ENCODE measurements around the gene PINLYP. TPM values are rescaled to one million over a fixed set of nuclear protein-coding genes. Genes with fewer than 3 reads are reported as not detected.

The PINLYP gene
- total RNA-seq, 1 experiment from 2014 or later, result 11.9 TPM

GRCh38 chr19:43589277-43589676 is 13.7 kb downstream of the PINLYP start:
- H4K20me1 ChIP-seq (ENCODE audit: control insufficient read depth, insufficient read depth, insufficient read length), result no peaks in the 10 kb centered on the region
- no peak overlapping the region for H3K27ac ChIP-seq (ENCODE audit: insufficient read length, low read depth, low read length)
- Mint-ChIP-seq H3K27ac (no peak overlapping the region), H3K36me3 (ENCODE audit: insufficient read depth in 1 of 3, low read depth in 3 of 3) (peaks cover 17 to 52% (median 40%) of the 10 kb centered on the region in 3 experiments), H3K4me1 (peaks cover 3 to 5% of the 10 kb centered on the region in 2 experiments), H3K4me3 (no peak overlapping the region), H3K27me3 (ENCODE audit: low read depth) (no peaks in the 10 kb centered on the region), H3K9me3 (no peaks in the 10 kb centered on the region)
- no CpG with 5 or more reads among the region's 5 CpGs for WGBS (ENCODE audit: extremely low coverage, insufficient read length, low lambda C conversion rate)
- no peaks in the 10 kb centered on the region for H3K23me2 ChIP-seq (ENCODE audit: insufficient read length, low read depth, low read length, poor library complexity, severe bottlenecking)
- no peak overlapping the region for H3T11ph ChIP-seq (ENCODE audit: low read length)
- H2BK5ac ChIP-seq (ENCODE audit: insufficient read length, low read length), result no peak overlapping the region
- H3K56ac ChIP-seq (ENCODE audit: insufficient read length, low read depth, low read length), result no peak overlapping the region
- no peak overlapping the region for H3K9ac ChIP-seq (ENCODE audit: extremely low read depth, insufficient read length, low read length)
- H3K79me2 ChIP-seq (ENCODE audit: insufficient read depth, low read length), result no peaks in the 10 kb centered on the region
- H2AFZ ChIP-seq (ENCODE audit: low read length), result no peak overlapping the region
- H3K9me3 ChIP-seq (ENCODE audit: control insufficient read depth, low read depth, low read length), result no peaks in the 10 kb centered on the region
- no peak overlapping the region for H4K91ac ChIP-seq (ENCODE audit: insufficient read length, low read depth, low read length)
- H2BK15ac ChIP-seq (ENCODE audit: low read depth, low read length), result no peak overlapping the region
- DNase-seq, result no peak
- no peak overlapping the region for H3K23ac ChIP-seq (ENCODE audit: insufficient read length, low read depth, low read length)
- no peak overlapping the region for H3K18ac ChIP-seq (ENCODE audit: insufficient read length, low read depth, low read length)
- no peak overlapping the region for H2BK12ac ChIP-seq (ENCODE audit: insufficient read length, low read depth, low read length)
- no peak overlapping the region for H4K5ac ChIP-seq (ENCODE audit: insufficient read length, low read depth, low read length)
- H2BK20ac ChIP-seq (ENCODE audit: low read depth, low read length, poor library complexity, severe bottlenecking), result no peak overlapping the region
- no peak overlapping the region for H4K8ac ChIP-seq (replicated peaks; ENCODE audit: insufficient read length, low read depth, low read length)
- no peaks in the 10 kb centered on the region for H3K27me3 ChIP-seq (ENCODE audit: insufficient read depth, low read length)
- H3K4me1 ChIP-seq (ENCODE audit: insufficient read depth, low read length), result no peaks in the 10 kb centered on the region
- no peak overlapping the region for H3K4ac ChIP-seq (ENCODE audit: low read depth, low read length)
- TF ChIP-seq CTCF (conservative IDR thresholded peaks at IDR 0.05), result no peak
- H2BK120ac ChIP-seq (ENCODE audit: low read depth, low read length, poor library complexity, severe bottlenecking), result no peak overlapping the region
- H2AK5ac ChIP-seq (ENCODE audit: insufficient read length, low read length), result no peak overlapping the region
- H3K4me2 ChIP-seq (ENCODE audit: insufficient read depth, insufficient read length, low read length), result no peak overlapping the region
- H3K14ac ChIP-seq (ENCODE audit: insufficient read depth, low read length), result no peak overlapping the region
- no peaks in the 10 kb centered on the region for H3K79me1 ChIP-seq (ENCODE audit: insufficient read depth, low read depth, low read length, poor library complexity, severe bottlenecking)

All from H9 (cell line).